HEK293T (cell line): Measurements from ENCODE around the gene DUS1L.

ENCODE experiments used
- ARNT ChIP-seq: fragments of 450-650 bp; IDR thresholded peaks from 2 replicates; pipeline ENCODE4 v1.6.1; 2017; ENCODE audit warnings: mild to moderate bottlenecking
- BHLHE40 ChIP-seq: fragments of 450-650 bp; IDR thresholded peaks from 2 replicates; pipeline ENCODE4 v1.6.1; 2016; ENCODE audit warnings: mild to moderate bottlenecking, moderate library complexity, borderline replicate concordance
- FOXA1 ChIP-seq: fragments of 450-650 bp; IDR thresholded peaks from 2 replicates; pipeline ENCODE4 v1.6.1; 2016; ENCODE audit warnings: mild to moderate bottlenecking
- FOXM1 ChIP-seq: fragments of 450-650 bp; IDR thresholded peaks from 2 replicates; pipeline ENCODE4 v1.6.1; 2017; ENCODE audit warnings: mild to moderate bottlenecking, borderline replicate concordance
- NFRKB ChIP-seq: fragments of 450-650 bp; IDR thresholded peaks from 2 replicates; pipeline ENCODE4 v1.6.1; 2016; ENCODE audit warnings: mild to moderate bottlenecking, moderate library complexity
- PKNOX1 ChIP-seq: fragments of 450-650 bp; IDR thresholded peaks from 2 replicates; pipeline ENCODE4 v1.6.1; 2016
- SP1 ChIP-seq: fragments of 450-650 bp; IDR thresholded peaks from 2 replicates; pipeline ENCODE4 v1.6.1; 2017
- SUZ12 ChIP-seq: fragments of 450-650 bp; IDR thresholded peaks from 2 replicates; pipeline ENCODE4 v1.6.1; 2016; ENCODE audit warnings: mild to moderate bottlenecking
- TARDBP ChIP-seq: fragments of 450-650 bp; IDR thresholded peaks from 2 replicates; pipeline ENCODE4 v1.6.1; 2016

GRCh38 chr17:82010575-82011525 lies 54.8 kb downstream of the DUS1L start:
- TF ChIP-seq TARDBP: no peak
- TF ChIP-seq FOXA1: no peak
- no peak for TF ChIP-seq PKNOX1
- TF ChIP-seq BHLHE40: no peak
- TF ChIP-seq FOXM1: no peak
- TF ChIP-seq SP1: no peak
- no peak for TF ChIP-seq SUZ12
- no peak for TF ChIP-seq ARNT
- no peak for TF ChIP-seq NFRKB
